K562 treated with DMSO at 1 percent for 24 hours (cell line): ENCODE measurements around the gene GABRA5. TPM values are rescaled to one million over a fixed set of nuclear protein-coding genes. Genes with fewer than 3 reads are reported as not detected.

Source experiments
- total RNA-seq: library from RNA; unstranded; fragments of 300-600 nt; gene quantifications from 2 replicates; pipeline ENCODE4 v1.2.3, GENCODE V29; 2022; ENCODE audit warnings: low read depth; ENCODE audit not compliant: insufficient read depth

GABRA5 gene
- total RNA-seq, result 0.54 TPM in 1 of 2 replicates, not detected in the other

GRCh38 chr15:26866298-26867199, at the start of gene GABRA5:
TSS of gene GABRA5 (plus strand) at chr15:26867062. CDS start at chr15:26869249, 2,187 bp downstream.

GRCh38 chr15:26970712-26971210, 103.9 kb downstream of the GABRA5 start, which contains the start of gene GABRG3:
TSS of gene GABRG3 (plus strand) at chr15:26971181.

Other genes with a start within 250 kb of the GABRA5 start
- 0.96 and 1.3 TPM in 2 replicates for gene GABRB3, start 94.0 kb upstream of the GABRA5 start, total RNA-seq
- 8.0 and 8.2 TPM in 2 replicates for gene GABRG3, start 104.1 kb downstream of the GABRA5 start, total RNA-seq